ENCODE results near the gene NT5DC2. TPM values are rescaled to one million over a fixed set of nuclear protein-coding genes. Genes with fewer than 3 reads are reported as not detected.
A peak's percentile ranks its signal among the peaks of the same experiment; 100 is the strongest.

Gene NT5DC2
- total and polyA plus RNA-seq, 2 experiments from 2014 or later = 166 to 167 TPM

GRCh38 chr3:52502001-52502400 lies 31.7 kb downstream of the NT5DC2 start:
- no peak overlapping the region for H3K4me2 ChIP-seq
- no peak overlapping the region for H3K27ac ChIP-seq
- no peaks in the 10 kb centered on the region for H3K79me2 ChIP-seq
- peaks cover 5% of the 10 kb centered on the region for H3K4me1 ChIP-seq (ENCODE audit: insufficient read depth)
- H3K27me3 ChIP-seq = no peaks in the 10 kb centered on the region
- H2AFZ ChIP-seq = no peak overlapping the region
- H4K20me1 ChIP-seq (ENCODE audit: insufficient read depth, poor library complexity, severe bottlenecking) = no peaks in the 10 kb centered on the region
- no peaks in the 10 kb centered on the region for H3K36me3 ChIP-seq (replicated peaks; ENCODE audit: insufficient read depth, low read depth)
- DNase-seq (ENCODE audit: low spot score) = no peak
- H3K9me3 ChIP-seq (ENCODE audit: low read depth) = no peaks in the 10 kb centered on the region
- 92% methylated on average over 11 of the region's 11 CpGs for WGBS (ENCODE audit: low lambda C conversion rate, missing lambda C conversion rate)
- H3K9me2 ChIP-seq (replicated peaks; ENCODE audit: insufficient read depth) = no peaks in the 10 kb centered on the region
- no peak for TF ChIP-seq EZH2 (IDR thresholded peaks at IDR 0.05; ENCODE audit: borderline replicate concordance)
- TF ChIP-seq CTCF (IDR thresholded peaks at IDR 0.05; ENCODE audit: poor library complexity) = no peak
- TF ChIP-seq EZH2phosphoT487 (IDR thresholded peaks at IDR 0.05; ENCODE audit: low read depth, severe bottlenecking, unreplicated experiment) = no peak
- H3K4me3 ChIP-seq = no peak overlapping the region

GRCh38 chr3:52501046-52501445 lies 32.6 kb downstream of the NT5DC2 start:
- TF ChIP-seq EZH2phosphoT487 (IDR thresholded peaks at IDR 0.05; ENCODE audit: low read depth, severe bottlenecking, unreplicated experiment) (no peak), EZH2 (IDR thresholded peaks at IDR 0.05; ENCODE audit: borderline replicate concordance) (no peak), CTCF (IDR thresholded peaks at IDR 0.05; ENCODE audit: poor library complexity) (no peak)
- Histone ChIP-seq H3K4me2 (no peak overlapping the region), H3K4me1 (ENCODE audit: insufficient read depth) (no peaks in the 10 kb centered on the region), H3K36me3 (replicated peaks; ENCODE audit: insufficient read depth, low read depth) (no peaks in the 10 kb centered on the region), H3K27me3 (no peaks in the 10 kb centered on the region), H3K9me3 (ENCODE audit: low read depth) (no peaks in the 10 kb centered on the region), H3K4me3 (no peak overlapping the region), H2AFZ (no peak overlapping the region), H4K20me1 (ENCODE audit: insufficient read depth, poor library complexity, severe bottlenecking) (no peaks in the 10 kb centered on the region), H3K27ac (no peak overlapping the region), H3K9me2 (replicated peaks; ENCODE audit: insufficient read depth) (no peaks in the 10 kb centered on the region), H3K79me2 (no peaks in the 10 kb centered on the region)
- WGBS (ENCODE audit: low lambda C conversion rate, missing lambda C conversion rate) = 91% methylated on average over 11 of the region's 11 CpGs
- DNase-seq (ENCODE audit: low spot score) = no peak

- Histone ChIP-seq H3K27me3 (no peaks in the 10 kb centered on the region), H3K9me3 (ENCODE audit: low read depth) (no peaks in the 10 kb centered on the region), H4K20me1 (ENCODE audit: insufficient read depth, poor library complexity, severe bottlenecking) (no peaks in the 10 kb centered on the region), H3K9me2 (replicated peaks; ENCODE audit: insufficient read depth) (no peaks in the 10 kb centered on the region), H3K4me1 (ENCODE audit: insufficient read depth) (no peaks in the 10 kb centered on the region), H3K27ac (peak overlapping the region; percentile 57), H3K36me3 (replicated peaks; ENCODE audit: insufficient read depth, low read depth) (no peaks in the 10 kb centered on the region), H3K4me2 (no peak overlapping the region), H3K79me2 (no peaks in the 10 kb centered on the region), H2AFZ (no peak overlapping the region), H3K4me3 (no peak overlapping the region)
- peak; percentile 47 for DNase-seq (ENCODE audit: low spot score)
- TF ChIP-seq CTCF (IDR thresholded peaks at IDR 0.05; ENCODE audit: poor library complexity) (no peak), EZH2phosphoT487 (IDR thresholded peaks at IDR 0.05; ENCODE audit: low read depth, severe bottlenecking, unreplicated experiment) (no peak), EZH2 (IDR thresholded peaks at IDR 0.05; ENCODE audit: borderline replicate concordance) (no peak)
- 87% methylated on average over 24 of the region's 24 CpGs for WGBS (ENCODE audit: low lambda C conversion rate, missing lambda C conversion rate)
These were observed 35.3 kb downstream of the NT5DC2 start for GRCh38 chr3:52498137-52499054.
